Memory B cell (primary cell): Measurements from ENCODE around the gene RB1.
"Not testable (repeated sequence)": the region's sequence is repeated elsewhere in the genome, so short reads cannot be mapped to it uniquely, and the experiment has no call there.

ENCODE experiments used
- ATAC-seq: fragments of 150-1000 bp; cut with Tn5 transposase; 2 replicates; pipeline ENCODE4 v1.10.0; 2021; ENCODE audit warnings: low read depth, mild to moderate bottlenecking, moderate library complexity
- DNase-seq, 2 donors: peaks; one replicate each; pipeline ENCODE4 v3.0.0; 2022; ENCODE audit warnings: low spot score in 2 of 2
- H3K27ac Mint-ChIP-seq: one replicate; pipeline ENCODE4 v1.8.0; 2022; ENCODE audit warnings: mild to moderate bottlenecking, moderate library complexity, mixed read lengths
- H3K27me3 Mint-ChIP-seq: one replicate; pipeline ENCODE4 v1.8.0; 2022; ENCODE audit warnings: mixed read lengths
- H3K36me3 Mint-ChIP-seq: one replicate; pipeline ENCODE4 v1.8.0; 2022; ENCODE audit warnings: mild to moderate bottlenecking, mixed read lengths
- H3K4me1 Mint-ChIP-seq: one replicate; pipeline ENCODE4 v1.8.0; 2022; ENCODE audit warnings: mixed read lengths
- H3K4me3 Mint-ChIP-seq: one replicate; pipeline ENCODE4 v1.8.0; 2022; ENCODE audit warnings: mild to moderate bottlenecking, moderate library complexity, mixed read lengths
- H3K9me3 Mint-ChIP-seq: one replicate; pipeline ENCODE4 v1.8.0; 2022; ENCODE audit warnings: mixed read lengths

The RB1 gene

DNA sequence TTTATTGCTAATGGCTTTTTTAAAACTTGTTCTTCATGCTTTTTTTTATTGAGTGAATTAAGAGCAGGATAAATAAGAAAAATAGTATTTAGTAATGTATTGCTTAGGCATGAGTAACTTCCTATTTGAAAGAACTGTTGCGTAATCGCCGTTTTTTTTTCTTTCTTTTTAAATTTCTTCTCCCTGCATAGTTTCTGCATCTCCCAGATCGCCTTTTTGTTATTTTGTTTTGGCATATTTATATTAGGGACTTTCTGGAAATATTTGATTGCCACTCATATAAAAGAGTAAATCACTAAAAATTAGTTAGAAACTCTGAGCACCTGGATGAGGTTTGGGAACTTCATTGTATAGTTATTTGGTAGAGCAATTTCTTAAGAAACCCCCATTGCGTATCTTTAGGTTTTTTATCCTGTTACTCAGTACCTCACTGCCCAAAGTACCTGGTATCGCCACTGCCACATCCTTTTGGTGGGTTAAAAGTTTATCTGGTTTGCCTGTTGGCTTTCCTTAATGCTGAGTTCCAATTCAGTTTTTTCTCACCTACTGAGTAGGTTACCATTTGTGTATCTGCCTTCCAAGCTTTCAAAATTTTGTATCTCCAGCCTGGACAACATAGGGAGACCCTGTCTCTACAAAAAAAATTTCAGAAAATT lies 145.5 kb downstream of the RB1 start:
- H3K4me1 Mint-ChIP-seq, result peaks cover 3% of the 10 kb centered on the region
- no peak for ATAC-seq
- H3K36me3 Mint-ChIP-seq, result peaks cover 47% of the 10 kb centered on the region
- peaks cover 12% of the 10 kb centered on the region for H3K9me3 Mint-ChIP-seq
- H3K27ac Mint-ChIP-seq, result no peak overlapping the region
- no peaks in the 10 kb centered on the region for H3K27me3 Mint-ChIP-seq
- DNase-seq, result no peak
- no peak overlapping the region for H3K4me3 Mint-ChIP-seq

- no peak overlapping the region for H3K27ac Mint-ChIP-seq
- no peaks in the 10 kb centered on the region for H3K27me3 Mint-ChIP-seq
- H3K4me3 Mint-ChIP-seq, result no peak overlapping the region
Observed at GRCh38 chr13:48449656-48450055, 146.1 kb downstream of the RB1 start.

GRCh38 chr13:48451196-48451595 lies 147.6 kb downstream of the RB1 start:
- DNase-seq, ATAC-seq, H3K4me1 Mint-ChIP-seq, H3K27me3 Mint-ChIP-seq, H3K4me3 Mint-ChIP-seq, H3K27ac Mint-ChIP-seq: not testable (repeated sequence)
- H3K9me3 Mint-ChIP-seq, result peaks cover 12% of the 10 kb centered on the region
- peaks cover 52% of the 10 kb centered on the region for H3K36me3 Mint-ChIP-seq

More at GRCh38 chr13:48449656-48450055, 146.1 kb downstream of the RB1 start:
- Mint-ChIP-seq H3K9me3 (peaks cover 12% of the 10 kb centered on the region), H3K4me1 (peaks cover 3% of the 10 kb centered on the region), H3K36me3 (peaks cover 47% of the 10 kb centered on the region)
- no peak for DNase-seq
- no peak for ATAC-seq

GRCh38 chr13:48456546-48456945 lies 153.0 kb downstream of the RB1 start:
- H3K9me3 Mint-ChIP-seq, result peaks cover 5% of the 10 kb centered on the region
- no peak for ATAC-seq

DNA sequence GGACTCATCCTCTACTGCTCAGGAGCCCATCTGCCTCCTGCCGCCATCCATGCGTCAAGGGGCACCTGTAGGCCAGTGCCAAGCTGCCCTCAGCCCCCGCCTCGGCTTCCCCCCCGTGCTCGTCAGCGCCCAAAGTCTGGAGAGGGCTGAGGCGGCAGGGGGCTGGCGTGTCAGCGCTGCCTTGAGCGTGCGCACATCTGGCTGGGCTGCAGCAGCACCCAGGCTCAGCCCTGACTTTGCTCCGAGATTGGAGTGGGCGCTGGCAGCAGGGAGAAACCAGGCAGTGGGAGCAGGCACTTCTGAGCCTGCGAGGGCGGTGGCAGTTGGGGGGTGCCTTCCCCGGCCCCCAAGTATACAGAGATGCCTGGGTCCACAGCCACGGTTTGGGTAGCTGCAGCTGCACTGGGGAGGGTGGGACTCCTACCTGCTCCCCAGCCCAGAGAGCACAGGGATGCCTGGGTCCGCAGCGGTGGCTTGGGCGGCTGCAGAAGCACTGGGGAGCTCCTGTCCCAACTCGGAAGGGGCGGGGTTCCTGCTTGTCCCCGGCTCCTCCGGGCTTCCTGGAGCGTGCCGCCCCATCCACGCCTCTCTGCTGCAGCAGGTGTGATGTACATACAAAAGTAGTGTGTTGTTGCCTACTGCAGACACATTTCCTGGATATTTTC lies 154.2 kb downstream of the RB1 start:
- peaks cover 5% of the 10 kb centered on the region for H3K9me3 Mint-ChIP-seq
- no peak overlapping the region for H3K4me3 Mint-ChIP-seq
- no peaks in the 10 kb centered on the region for H3K27me3 Mint-ChIP-seq
- DNase-seq, result no peak
- H3K27ac Mint-ChIP-seq, result no peak overlapping the region
- no peak for ATAC-seq
- H3K4me1 Mint-ChIP-seq, result no peaks in the 10 kb centered on the region
- peaks cover 50% of the 10 kb centered on the region for H3K36me3 Mint-ChIP-seq

More at GRCh38 chr13:48456546-48456945, 153.0 kb downstream of the RB1 start:
- H3K4me1 Mint-ChIP-seq, result no peaks in the 10 kb centered on the region
- DNase-seq, result no peak
- H3K27ac Mint-ChIP-seq, result no peak overlapping the region
- peaks cover 55% of the 10 kb centered on the region for H3K36me3 Mint-ChIP-seq
- H3K4me3 Mint-ChIP-seq, result no peak overlapping the region
- no peaks in the 10 kb centered on the region for H3K27me3 Mint-ChIP-seq

DNA sequence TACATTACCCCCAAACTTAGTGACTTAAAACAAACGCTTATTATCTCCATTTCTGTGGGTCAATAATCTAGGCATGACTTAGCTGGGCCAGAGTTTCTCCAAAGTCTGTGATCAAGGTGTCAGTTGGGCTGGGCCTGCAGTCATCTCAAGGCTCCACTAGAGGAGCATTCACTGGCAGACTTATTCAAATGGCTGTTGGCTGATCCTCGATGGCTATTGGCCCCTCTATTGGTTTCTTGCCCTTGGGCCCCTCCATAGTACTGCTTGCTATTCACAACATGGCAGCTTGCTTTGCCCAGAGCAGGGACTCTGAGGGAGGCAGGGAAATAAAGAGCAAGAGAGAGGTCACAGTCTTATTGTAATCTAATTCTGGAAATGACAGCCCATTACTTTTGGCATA lies 171.7 kb downstream of the RB1 start:
- no peak for ATAC-seq
- Mint-ChIP-seq H3K36me3 (peaks cover 43% of the 10 kb centered on the region), H3K27me3 (no peaks in the 10 kb centered on the region), H3K27ac (no peak overlapping the region), H3K4me1 (peaks cover 9% of the 10 kb centered on the region), H3K4me3 (no peak overlapping the region), H3K9me3 (no peaks in the 10 kb centered on the region)
- no peak for DNase-seq

GRCh38 chr13:48476215-48476614 lies 172.7 kb downstream of the RB1 start:
- Mint-ChIP-seq H3K4me3 (no peak overlapping the region), H3K9me3 (no peaks in the 10 kb centered on the region), H3K27ac (no peak overlapping the region), H3K36me3 (peaks cover 43% of the 10 kb centered on the region), H3K27me3 (no peaks in the 10 kb centered on the region), H3K4me1 (peaks cover 9% of the 10 kb centered on the region)
- ATAC-seq (no peak), DNase-seq (no peak)

DNA sequence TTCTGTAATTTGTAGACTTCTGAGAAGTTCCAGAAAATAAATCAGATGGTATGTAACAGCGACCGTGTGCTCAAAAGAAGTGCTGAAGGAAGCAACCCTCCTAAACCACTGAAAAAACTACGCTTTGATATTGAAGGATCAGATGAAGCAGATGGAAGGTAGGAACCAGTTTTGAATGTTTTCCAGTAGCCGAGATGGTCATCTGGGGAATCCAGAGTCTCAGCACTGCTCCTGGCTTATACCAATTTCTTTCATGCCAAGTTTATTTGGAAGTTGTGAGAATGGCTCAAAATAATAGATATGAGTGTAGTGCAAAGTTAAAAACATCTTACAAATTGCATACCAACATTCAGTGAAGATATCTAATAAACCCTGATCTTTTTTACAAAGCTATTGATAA lies 173.1 kb downstream of the RB1 start:
- H3K9me3 Mint-ChIP-seq, result no peaks in the 10 kb centered on the region
- ATAC-seq, result no peak

GRCh38 chr13:48477191-48477855 lies 173.8 kb downstream of the RB1 start:
- peaks cover 9% of the 10 kb centered on the region for H3K4me1 Mint-ChIP-seq
- no peak for ATAC-seq
- no peaks in the 10 kb centered on the region for H3K27me3 Mint-ChIP-seq
- no peaks in the 10 kb centered on the region for H3K9me3 Mint-ChIP-seq
- H3K4me3 Mint-ChIP-seq, result no peak overlapping the region
- H3K36me3 Mint-ChIP-seq, result peaks cover 39% of the 10 kb centered on the region
- DNase-seq, result no peak
- H3K27ac Mint-ChIP-seq, result peak overlapping the region; percentile 67

More for the DNA sequence above, 173.1 kb downstream of the RB1 start:
- Mint-ChIP-seq H3K4me1 (peaks cover 9% of the 10 kb centered on the region), H3K36me3 (peaks cover 43% of the 10 kb centered on the region), H3K27ac (no peak overlapping the region), H3K27me3 (no peaks in the 10 kb centered on the region), H3K4me3 (no peak overlapping the region)
- no peak for DNase-seq

GRCh38 chr13:48478391-48478790 lies 174.8 kb downstream of the RB1 start:
- peaks cover 44% of the 10 kb centered on the region for H3K36me3 Mint-ChIP-seq
- ATAC-seq (no peak), DNase-seq (no peak)
- H3K27ac Mint-ChIP-seq, result no peak overlapping the region
- H3K27me3 Mint-ChIP-seq, result no peaks in the 10 kb centered on the region
- H3K9me3 Mint-ChIP-seq, result no peaks in the 10 kb centered on the region
- H3K4me1 Mint-ChIP-seq, result peaks cover 9% of the 10 kb centered on the region
- no peak overlapping the region for H3K4me3 Mint-ChIP-seq

- ATAC-seq, result no peak
- DNase-seq, result no peak
- peaks cover 3% of the 10 kb centered on the region for H3K9me3 Mint-ChIP-seq
- H3K4me3 Mint-ChIP-seq, result no peak overlapping the region
- H3K27me3 Mint-ChIP-seq, result no peaks in the 10 kb centered on the region
- H3K4me1 Mint-ChIP-seq, result peaks cover 4% of the 10 kb centered on the region
- peaks cover 24% of the 10 kb centered on the region for H3K36me3 Mint-ChIP-seq
- no peak overlapping the region for H3K27ac Mint-ChIP-seq
Observed at GRCh38 chr13:48483575-48483974, 180.0 kb downstream of the RB1 start.

GRCh38 chr13:48485432-48485831 lies 181.9 kb downstream of the RB1 start:
- H3K36me3 Mint-ChIP-seq, result peaks cover 15% of the 10 kb centered on the region
- DNase-seq, result no peak
- no peak overlapping the region for H3K4me3 Mint-ChIP-seq
- no peak for ATAC-seq
- H3K27me3 Mint-ChIP-seq, result no peaks in the 10 kb centered on the region
- peaks cover 4% of the 10 kb centered on the region for H3K4me1 Mint-ChIP-seq
- no peak overlapping the region for H3K27ac Mint-ChIP-seq
- peaks cover 3% of the 10 kb centered on the region for H3K9me3 Mint-ChIP-seq

GRCh38 chr13:48486362-48486761 lies 182.8 kb downstream of the RB1 start:
- Mint-ChIP-seq H3K27ac (no peak overlapping the region), H3K36me3 (peaks cover 15% of the 10 kb centered on the region), H3K27me3 (no peaks in the 10 kb centered on the region), H3K4me3 (no peak overlapping the region), H3K4me1 (peaks cover 5% of the 10 kb centered on the region), H3K9me3 (peaks cover 3% of the 10 kb centered on the region)
- no peak for ATAC-seq
- DNase-seq, result no peak

GRCh38 chr13:48486836-48487235 lies 183.3 kb downstream of the RB1 start:
- H3K9me3 Mint-ChIP-seq, result peaks cover 3% of the 10 kb centered on the region
- H3K27me3 Mint-ChIP-seq, result no peaks in the 10 kb centered on the region
- H3K4me3 Mint-ChIP-seq, result no peak overlapping the region
- peaks cover 7% of the 10 kb centered on the region for H3K4me1 Mint-ChIP-seq
- DNase-seq, result no peak
- ATAC-seq, result no peak
- H3K27ac Mint-ChIP-seq, result no peak overlapping the region
- H3K36me3 Mint-ChIP-seq, result peaks cover 15% of the 10 kb centered on the region
